WTC11 (cell line): ENCODE measurements around the gene WBP1L.

Experiments used
- CBFB ChIP-seq: sonication (generic); formaldehyde crosslinking; IDR thresholded peaks from 2 replicates; pipeline ENCODE4 v1.8.1; 2022; ENCODE audit warnings: mild to moderate bottlenecking, low read depth, missing genetic modification reagents
- ELF4 ChIP-seq: sonication (generic); formaldehyde crosslinking; IDR thresholded peaks from 2 replicates; pipeline ENCODE4 v1.8.1; 2022; ENCODE audit warnings: low read depth, mild to moderate bottlenecking, moderate library complexity, missing genetic modification reagents
- ESRRA ChIP-seq: sonication (generic); formaldehyde crosslinking; IDR thresholded peaks from 2 replicates; pipeline ENCODE4 v1.8.1; 2022; ENCODE audit warnings: mild to moderate bottlenecking, missing genetic modification reagents, borderline replicate concordance
- FOXJ3 ChIP-seq: sonication (generic); formaldehyde crosslinking; IDR thresholded peaks from 2 replicates; pipeline ENCODE4 v1.9.0; 2021; ENCODE audit warnings: missing genetic modification reagents, mild to moderate bottlenecking, borderline replicate concordance
- SP1 ChIP-seq: sonication (generic); formaldehyde crosslinking; conservative IDR thresholded peaks from 2 replicates; pipeline ENCODE4 v1.8.1; 2022; ENCODE audit warnings: missing genetic modification reagents
- ZNF232 ChIP-seq: sonication (generic); formaldehyde crosslinking; IDR thresholded peaks from 2 replicates; pipeline ENCODE4 v1.8.0; 2022; ENCODE audit warnings: mild to moderate bottlenecking, missing genetic modification reagents
- ZNF317 ChIP-seq: sonication (generic); formaldehyde crosslinking; IDR thresholded peaks from 2 replicates; pipeline ENCODE4 v1.8.1; 2023; ENCODE audit warnings: low read depth, mild to moderate bottlenecking, moderate library complexity, missing genetic modification reagents, borderline replicate concordance
- ZNF671 ChIP-seq: fragments of 250-450 bp; sonication (Bioruptor Pico); IDR thresholded peaks from 2 replicates; pipeline ENCODE4 v1.8.0; 2021; ENCODE audit warnings: mild to moderate bottlenecking
- TF ChIP-seq, protein P1 (sequence below): sonication (generic); formaldehyde crosslinking; IDR thresholded peaks from 2 replicates; pipeline ENCODE4 v1.8.0; 2022; ENCODE audit warnings: mild to moderate bottlenecking, missing genetic modification reagents
- TF ChIP-seq, protein P2 (sequence below): fragments of 200-600 bp; IDR thresholded peaks from 2 replicates; pipeline ENCODE4 v1.8.0; 2022; ENCODE audit warnings: antibody characterized with exemption
- TF ChIP-seq, protein P3 (sequence below): sonication (generic); formaldehyde crosslinking; IDR thresholded peaks from 2 replicates; pipeline ENCODE4 v1.8.0; 2022; ENCODE audit warnings: mild to moderate bottlenecking, missing genetic modification reagents
- TF ChIP-seq, protein P4 (sequence below): sonication (generic); formaldehyde crosslinking; IDR thresholded peaks from 2 replicates; pipeline ENCODE4 v1.8.0; 2023; ENCODE audit warnings: missing genetic modification reagents, mild to moderate bottlenecking, borderline replicate concordance

DNA sequence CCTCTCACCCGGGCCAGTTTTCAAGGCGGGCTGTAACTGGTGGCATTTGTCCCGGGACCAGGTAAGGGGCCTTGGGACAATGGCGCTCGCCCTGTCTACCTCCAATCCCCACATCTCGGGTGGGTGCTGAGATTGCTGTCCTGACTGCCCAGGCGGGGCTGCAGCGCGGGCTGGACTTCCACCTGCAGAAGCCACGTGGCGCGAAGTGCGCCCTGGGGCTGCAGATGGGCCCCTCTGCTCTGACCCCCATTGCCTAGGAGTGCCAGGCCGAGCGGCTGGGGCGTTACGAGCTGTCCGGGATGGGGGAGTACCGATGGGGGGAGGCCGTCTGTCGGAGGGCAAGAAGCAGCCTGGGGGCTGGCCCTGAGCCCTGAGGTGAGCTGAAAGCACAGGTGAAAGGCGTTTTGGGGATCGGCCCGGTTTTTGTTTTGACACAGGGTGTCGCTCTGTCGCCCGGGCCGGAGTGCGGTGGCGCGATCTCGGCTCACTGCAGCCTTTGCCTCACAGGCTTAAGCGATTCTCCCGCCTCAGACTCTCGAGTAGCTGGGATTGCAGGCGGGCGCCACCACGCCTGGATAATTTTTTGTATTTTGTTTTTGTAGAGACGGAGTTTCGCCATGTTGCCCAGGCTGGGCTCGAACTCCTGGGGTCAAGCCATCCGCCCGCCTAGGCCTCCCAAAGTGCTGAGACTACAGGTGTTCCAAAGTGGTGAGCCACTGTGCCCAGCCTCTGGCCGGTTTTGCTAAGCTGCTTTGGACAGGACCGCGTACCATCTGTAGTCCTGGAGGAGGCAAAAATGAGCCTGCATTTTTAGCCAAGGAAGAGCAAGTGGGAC, 28.9 kb upstream of the WBP1L start, which contains the start of gene SFXN2:
- 0 out of 2 replicates have a peak, but pooled peaks have one; percentile 26 for TF ChIP-seq ZNF232
- TF ChIP-seq, protein P1, sequence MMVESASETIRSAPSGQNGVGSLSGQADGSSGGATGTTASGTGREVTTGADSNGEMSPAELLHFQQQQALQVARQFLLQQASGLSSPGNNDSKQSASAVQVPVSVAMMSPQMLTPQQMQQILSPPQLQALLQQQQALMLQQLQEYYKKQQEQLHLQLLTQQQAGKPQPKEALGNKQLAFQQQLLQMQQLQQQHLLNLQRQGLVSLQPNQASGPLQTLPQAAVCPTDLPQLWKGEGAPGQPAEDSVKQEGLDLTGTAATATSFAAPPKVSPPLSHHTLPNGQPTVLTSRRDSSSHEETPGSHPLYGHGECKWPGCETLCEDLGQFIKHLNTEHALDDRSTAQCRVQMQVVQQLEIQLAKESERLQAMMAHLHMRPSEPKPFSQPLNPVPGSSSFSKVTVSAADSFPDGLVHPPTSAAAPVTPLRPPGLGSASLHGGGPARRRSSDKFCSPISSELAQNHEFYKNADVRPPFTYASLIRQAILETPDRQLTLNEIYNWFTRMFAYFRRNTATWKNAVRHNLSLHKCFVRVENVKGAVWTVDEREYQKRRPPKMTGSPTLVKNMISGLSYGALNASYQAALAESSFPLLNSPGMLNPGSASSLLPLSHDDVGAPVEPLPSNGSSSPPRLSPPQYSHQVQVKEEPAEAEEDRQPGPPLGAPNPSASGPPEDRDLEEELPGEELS (CRISPR knock-in tag): no peak
- no peak; the same call in 1 of the 2 replicates for TF ChIP-seq ESRRA
- 0 out of 2 replicates have a peak, but pooled peaks have one; percentile 22 for TF ChIP-seq ELF4 (CRISPR knock-in tag)
- TF ChIP-seq, protein P2, sequence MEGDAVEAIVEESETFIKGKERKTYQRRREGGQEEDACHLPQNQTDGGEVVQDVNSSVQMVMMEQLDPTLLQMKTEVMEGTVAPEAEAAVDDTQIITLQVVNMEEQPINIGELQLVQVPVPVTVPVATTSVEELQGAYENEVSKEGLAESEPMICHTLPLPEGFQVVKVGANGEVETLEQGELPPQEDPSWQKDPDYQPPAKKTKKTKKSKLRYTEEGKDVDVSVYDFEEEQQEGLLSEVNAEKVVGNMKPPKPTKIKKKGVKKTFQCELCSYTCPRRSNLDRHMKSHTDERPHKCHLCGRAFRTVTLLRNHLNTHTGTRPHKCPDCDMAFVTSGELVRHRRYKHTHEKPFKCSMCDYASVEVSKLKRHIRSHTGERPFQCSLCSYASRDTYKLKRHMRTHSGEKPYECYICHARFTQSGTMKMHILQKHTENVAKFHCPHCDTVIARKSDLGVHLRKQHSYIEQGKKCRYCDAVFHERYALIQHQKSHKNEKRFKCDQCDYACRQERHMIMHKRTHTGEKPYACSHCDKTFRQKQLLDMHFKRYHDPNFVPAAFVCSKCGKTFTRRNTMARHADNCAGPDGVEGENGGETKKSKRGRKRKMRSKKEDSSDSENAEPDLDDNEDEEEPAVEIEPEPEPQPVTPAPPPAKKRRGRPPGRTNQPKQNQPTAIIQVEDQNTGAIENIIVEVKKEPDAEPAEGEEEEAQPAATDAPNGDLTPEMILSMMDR: no peak
- TF ChIP-seq, protein P3, sequence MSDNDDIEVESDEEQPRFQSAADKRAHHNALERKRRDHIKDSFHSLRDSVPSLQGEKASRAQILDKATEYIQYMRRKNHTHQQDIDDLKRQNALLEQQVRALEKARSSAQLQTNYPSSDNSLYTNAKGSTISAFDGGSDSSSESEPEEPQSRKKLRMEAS: peak; percentile 79
- TF ChIP-seq, protein P4, sequence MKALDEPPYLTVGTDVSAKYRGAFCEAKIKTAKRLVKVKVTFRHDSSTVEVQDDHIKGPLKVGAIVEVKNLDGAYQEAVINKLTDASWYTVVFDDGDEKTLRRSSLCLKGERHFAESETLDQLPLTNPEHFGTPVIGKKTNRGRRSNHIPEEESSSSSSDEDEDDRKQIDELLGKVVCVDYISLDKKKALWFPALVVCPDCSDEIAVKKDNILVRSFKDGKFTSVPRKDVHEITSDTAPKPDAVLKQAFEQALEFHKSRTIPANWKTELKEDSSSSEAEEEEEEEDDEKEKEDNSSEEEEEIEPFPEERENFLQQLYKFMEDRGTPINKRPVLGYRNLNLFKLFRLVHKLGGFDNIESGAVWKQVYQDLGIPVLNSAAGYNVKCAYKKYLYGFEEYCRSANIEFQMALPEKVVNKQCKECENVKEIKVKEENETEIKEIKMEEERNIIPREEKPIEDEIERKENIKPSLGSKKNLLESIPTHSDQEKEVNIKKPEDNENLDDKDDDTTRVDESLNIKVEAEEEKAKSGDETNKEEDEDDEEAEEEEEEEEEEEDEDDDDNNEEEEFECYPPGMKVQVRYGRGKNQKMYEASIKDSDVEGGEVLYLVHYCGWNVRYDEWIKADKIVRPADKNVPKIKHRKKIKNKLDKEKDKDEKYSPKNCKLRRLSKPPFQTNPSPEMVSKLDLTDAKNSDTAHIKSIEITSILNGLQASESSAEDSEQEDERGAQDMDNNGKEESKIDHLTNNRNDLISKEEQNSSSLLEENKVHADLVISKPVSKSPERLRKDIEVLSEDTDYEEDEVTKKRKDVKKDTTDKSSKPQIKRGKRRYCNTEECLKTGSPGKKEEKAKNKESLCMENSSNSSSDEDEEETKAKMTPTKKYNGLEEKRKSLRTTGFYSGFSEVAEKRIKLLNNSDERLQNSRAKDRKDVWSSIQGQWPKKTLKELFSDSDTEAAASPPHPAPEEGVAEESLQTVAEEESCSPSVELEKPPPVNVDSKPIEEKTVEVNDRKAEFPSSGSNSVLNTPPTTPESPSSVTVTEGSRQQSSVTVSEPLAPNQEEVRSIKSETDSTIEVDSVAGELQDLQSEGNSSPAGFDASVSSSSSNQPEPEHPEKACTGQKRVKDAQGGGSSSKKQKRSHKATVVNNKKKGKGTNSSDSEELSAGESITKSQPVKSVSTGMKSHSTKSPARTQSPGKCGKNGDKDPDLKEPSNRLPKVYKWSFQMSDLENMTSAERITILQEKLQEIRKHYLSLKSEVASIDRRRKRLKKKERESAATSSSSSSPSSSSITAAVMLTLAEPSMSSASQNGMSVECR (CRISPR knock-in tag): peak; percentile 78; the same call in 1 of the 2 replicates
- TF ChIP-seq SP1 (CRISPR knock-in tag): 0 out of 2 replicates have a peak, but pooled peaks have one; percentile 30
- no peak for TF ChIP-seq ZNF317
- TF ChIP-seq FOXJ3 (CRISPR knock-in tag): no peak
- TF ChIP-seq ZNF671 (CRISPR knock-in tag): no peak
- no peak for TF ChIP-seq CBFB (CRISPR knock-in tag)
